ENCODE results near the gene UNC45B. TPM values are rescaled to one million over a fixed set of nuclear protein-coding genes. Genes with fewer than 3 reads are reported as not detected.

The UNC45B gene
- total and polyA plus RNA-seq, 12 donors = under 0.01 to 0.27 (median 0.13) TPM; not detected in 4

- no peaks in the 10 kb centered on the region for H3K9me3 ChIP-seq (replicated peaks in 1 of 3)
- H3K27ac ChIP-seq = no peak overlapping the region
- H3K4me3 ChIP-seq = no peak overlapping the region
- intact Hi-C loops (cut with DNase I) = no loop called here
- DNase-seq = no peak
- H3K27me3 ChIP-seq = no peaks in the 10 kb centered on the region
- peaks cover 0 to 1% of the 10 kb centered on the region in 2 donors for H3K4me1 ChIP-seq (replicated peaks in 1 of 2)
- WGBS, 4 donors = 58 to 77% (median 67%) methylated on average over 5 of the region's 5 CpGs
- TF ChIP-seq CTCF (IDR thresholded peaks at IDR 0.05) = no peak
- no peak for TF ChIP-seq POLR2A (IDR thresholded peaks at IDR 0.05)
- H3K36me3 ChIP-seq (replicated peaks in 1 of 2) = no peaks in the 10 kb centered on the region
Observed at GRCh38 chr17:35213412-35213940, 65.9 kb downstream of the UNC45B start.

- intact Hi-C loops (cut with DNase I) = no loop called here
Observed at GRCh38 chr17:35214192-35214591, 66.6 kb downstream of the UNC45B start.

GRCh38 chr17:35214631-35215273, 67.1 kb downstream of the UNC45B start:
- H3K27ac ChIP-seq = peak overlapping the region in 1 of 5 donors; percentile 27
- 43 to 58% (median 45%) methylated on average over 5 of the region's 5 CpGs for WGBS, 4 donors
- H3K4me1 ChIP-seq (replicated peaks in 1 of 2) = peaks cover 0 to 6% of the 10 kb centered on the region in 2 donors
- no peak for DNase-seq
- TF ChIP-seq POLR2A (IDR thresholded peaks at IDR 0.05) (no peak), CTCF (IDR thresholded peaks at IDR 0.05) (no peak)
- intact Hi-C loops (cut with DNase I) = no loop called here
- no peak overlapping the region for H3K4me3 ChIP-seq
- no peaks in the 10 kb centered on the region for H3K9me3 ChIP-seq (replicated peaks in 1 of 3)
- H3K27me3 ChIP-seq = no peaks in the 10 kb centered on the region
- no peaks in the 10 kb centered on the region for H3K36me3 ChIP-seq (replicated peaks in 1 of 2)

More at GRCh38 chr17:35214192-35214591, 66.6 kb downstream of the UNC45B start:
- no peak for DNase-seq
- H3K4me1 ChIP-seq (replicated peaks in 1 of 2) = peaks cover 0 to 6% of the 10 kb centered on the region in 2 donors
- TF ChIP-seq POLR2A (IDR thresholded peaks at IDR 0.05) (no peak), CTCF (IDR thresholded peaks at IDR 0.05) (no peak)
- no peaks in the 10 kb centered on the region for H3K36me3 ChIP-seq (replicated peaks in 1 of 2)
- no peak overlapping the region for H3K27ac ChIP-seq
- WGBS, 4 donors = 40 to 56% (median 49%) methylated on average over 3 of the region's 3 CpGs
- no peaks in the 10 kb centered on the region for H3K9me3 ChIP-seq (replicated peaks in 1 of 3)
- H3K27me3 ChIP-seq = no peaks in the 10 kb centered on the region
- no peak overlapping the region for H3K4me3 ChIP-seq

GRCh38 chr17:35217107-35217506, 69.5 kb downstream of the UNC45B start:
- H3K27ac ChIP-seq = no peak overlapping the region
- WGBS, 4 donors = 61 to 71% (median 67%) methylated on average over 5 of the region's 5 CpGs
- DNase-seq = no peak
- no peak for TF ChIP-seq CTCF (IDR thresholded peaks at IDR 0.05)
- no peak for TF ChIP-seq POLR2A (IDR thresholded peaks at IDR 0.05)
- no peak overlapping the region for H3K4me3 ChIP-seq
- no peaks in the 10 kb centered on the region for H3K27me3 ChIP-seq
- no peaks in the 10 kb centered on the region for H3K9me3 ChIP-seq (replicated peaks in 1 of 3)
- no peaks in the 10 kb centered on the region for H3K36me3 ChIP-seq (replicated peaks in 1 of 2)
- H3K4me1 ChIP-seq (replicated peaks in 1 of 2) = peaks cover 0 to 6% of the 10 kb centered on the region in 2 donors
- intact Hi-C loops (cut with DNase I) = no loop called here
